Testis (tissue), 3 donors: ENCODE results near the gene TEX2. TPM values are rescaled to one million over a fixed set of nuclear protein-coding genes. Genes with fewer than 3 reads are reported as not detected.
"Not testable (repeated sequence)": the region's sequence is repeated elsewhere in the genome, so short reads cannot be mapped to it uniquely, and the experiment has no call there.

Source experiments
- DNase-seq: peaks from one replicate; pipeline ENCODE4 v3.0.0-alpha.2; 2019
- H3K27ac ChIP-seq, 2 donors: fragments of 200-600 bp; sonication (generic); one replicate each; pipeline ENCODE4 v1.5.1; 2019
- H3K27me3 ChIP-seq: fragments of 200-600 bp; sonication (generic); one replicate; pipeline ENCODE4 v1.5.1; 2019
- H3K36me3 ChIP-seq: fragments of 200-600 bp; sonication (generic); one replicate; pipeline ENCODE4 v1.5.1; 2017; ENCODE audit warnings: low read depth; ENCODE audit errors: missing control alignments
- H3K4me1 ChIP-seq: fragments of 200-600 bp; sonication (generic); one replicate; pipeline ENCODE4 v1.5.1; 2019
- H3K4me3 ChIP-seq, 2 donors: fragments of 200-600 bp; sonication (generic); one replicate each; pipeline ENCODE4 v1.5.1; 2017 to 2019
- H3K9me3 ChIP-seq: fragments of 200-600 bp; sonication (generic); one replicate; pipeline ENCODE4 v1.5.1; 2017
- CTCF ChIP-seq, 3 experiments: fragments of 450-650 bp in 2 of 3; fragments of 200-600 bp in 1 of 3; sonication (generic) in 1 of 3; IDR thresholded peaks; one replicate each; pipeline ENCODE4 v1.5.1; 2016 to 2019; ENCODE audit warnings: antibody characterized with exemption in 3 of 3, mild to moderate bottlenecking in 2 of 3, moderate library complexity in 1 of 3
- POLR2A ChIP-seq: fragments of 450-650 bp; IDR thresholded peaks from one replicate; pipeline ENCODE4 v1.6.1; 2017; ENCODE audit warnings: antibody characterized with exemption, mild to moderate bottlenecking, moderate library complexity
- WGBS, 2 donors: methylation state at CpG; one replicate each; pipeline ENCODE4 v1.1.5; 2018; 5-methylcytosine and 5-hydroxymethylcytosine counted together
- intact Hi-C: fragments of 100-400 bp; cut with DNase I; formaldehyde crosslinking; loops from one replicate; pipeline ENCODE4 v1.15.1; 2023; ENCODE audit warnings: low total_unique reads
- polyA plus RNA-seq: library from polyadenylated mRNA; stranded (reverse); fragments of 350-450 nt; fragmentation: Illumina TruSeq; extraction: RNeasy Lipid Tissue Mini Kit (QIAGEN cat#74804); gene quantifications from one replicate; pipeline ENCODE4 v1.2.3, GENCODE V29; 2014; ENCODE audit warnings: low read depth, low replicate concordance; ENCODE audit not compliant: insufficient read depth
- total RNA-seq, 2 donors: library from RNA; depleted of rRNA; stranded (reverse); fragments of >200 nt; gene quantifications; one replicate each; pipeline ENCODE4 v1.2.3, GENCODE V29; 2016

The TEX2 gene
- total and polyA plus RNA-seq, 3 donors from 2014 or later, result 66.0 to 136 (median 99.9) TPM

DNA sequence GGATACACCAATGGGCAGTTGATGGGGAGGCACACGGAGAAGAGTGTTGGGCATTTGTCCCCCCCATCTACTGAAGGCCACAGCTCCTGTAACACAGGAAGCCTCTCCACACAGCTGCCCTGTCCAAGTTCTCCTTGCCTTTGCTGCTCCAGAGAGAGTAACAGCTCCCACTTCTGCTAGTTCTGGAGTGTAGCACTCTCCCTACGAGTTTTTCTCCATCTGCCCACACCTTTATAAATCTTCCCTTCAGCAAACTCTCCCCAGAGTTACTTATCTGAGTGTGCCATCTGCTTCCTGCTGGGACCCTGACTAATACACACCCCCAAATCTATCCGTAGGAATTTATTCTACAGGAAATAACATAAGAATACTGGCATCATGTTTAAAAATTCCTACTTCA lies 90.5 kb downstream of the TEX2 start:
- peaks cover 13% of the 10 kb centered on the region for H3K4me1 ChIP-seq
- no peaks in the 10 kb centered on the region for H3K27me3 ChIP-seq
- no peak for TF ChIP-seq POLR2A
- no peak for TF ChIP-seq CTCF (IDR thresholded peaks at IDR 0.05)
- no peak overlapping the region for H3K4me3 ChIP-seq
- 76 to 87% methylated on average over 3 of the region's 3 CpGs for WGBS, 2 donors
- no peak overlapping the region for H3K27ac ChIP-seq
- no peaks in the 10 kb centered on the region for H3K9me3 ChIP-seq
- intact Hi-C loops, result no loop called here
- H3K36me3 ChIP-seq, result peaks cover 4% of the 10 kb centered on the region
- DNase-seq, result no peak

DNA sequence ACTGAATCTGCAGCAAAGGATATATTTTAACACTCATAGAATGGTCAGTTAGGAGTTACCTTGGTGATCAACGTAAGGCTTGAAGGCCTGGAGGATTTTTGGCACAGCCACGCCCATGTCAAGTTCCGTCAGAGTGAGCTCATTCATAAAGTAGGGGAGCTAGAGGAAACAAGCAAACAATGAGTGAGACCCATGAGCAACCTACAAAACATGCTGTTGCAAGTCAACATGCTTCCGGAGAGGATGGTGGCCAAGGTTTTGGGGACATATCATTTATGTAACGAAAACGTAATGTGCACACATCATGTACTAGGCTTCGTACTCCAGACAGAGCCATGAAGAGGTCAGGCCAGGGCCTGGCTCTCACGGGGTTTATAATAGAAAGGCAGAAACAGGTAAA lies 92.0 kb downstream of the TEX2 start:
- intact Hi-C loops, result no loop called here
- no peak overlapping the region for H3K27ac ChIP-seq
- DNase-seq, result no peak
- no peaks in the 10 kb centered on the region for H3K9me3 ChIP-seq
- H3K4me3 ChIP-seq, result no peak overlapping the region
- no peaks in the 10 kb centered on the region for H3K27me3 ChIP-seq
- peaks cover 5% of the 10 kb centered on the region for H3K4me1 ChIP-seq
- 95 to 96% methylated on average over 8 of the region's 8 CpGs for WGBS, 2 donors
- no peak for TF ChIP-seq CTCF (IDR thresholded peaks at IDR 0.05)
- peaks cover 4% of the 10 kb centered on the region for H3K36me3 ChIP-seq

GRCh38 chr17:64170286-64170685 lies 92.8 kb downstream of the TEX2 start:
- no peak overlapping the region for H3K4me3 ChIP-seq
- no peaks in the 10 kb centered on the region for H3K9me3 ChIP-seq
- intact Hi-C loops, result no loop called here
- no peaks in the 10 kb centered on the region for H3K27me3 ChIP-seq
- H3K4me1 ChIP-seq, result peaks cover 3% of the 10 kb centered on the region
- no peak for DNase-seq
- H3K36me3 ChIP-seq, result peaks cover 4% of the 10 kb centered on the region
- WGBS, 2 donors, result 94 to 100% methylated on average over 4 of the region's 4 CpGs
- no peak for TF ChIP-seq CTCF (IDR thresholded peaks at IDR 0.05)
- no peak for TF ChIP-seq POLR2A
- no peak overlapping the region for H3K27ac ChIP-seq

- not testable (repeated sequence) for H3K4me1 ChIP-seq, H3K36me3 ChIP-seq, H3K27ac ChIP-seq, H3K9me3 ChIP-seq, DNase-seq, H3K4me3 ChIP-seq, H3K27me3 ChIP-seq
- intact Hi-C loops, result loop anchor here (10.0 kb wide), 1 partner anchor 107 kb away; no protein-coding TSS in a partner anchor
- WGBS, 2 donors, result 88 to 98% methylated on average over 3 of the region's 3 CpGs
Measured at GRCh38 chr17:64167666-64168065, 95.4 kb downstream of the TEX2 start.

DNA sequence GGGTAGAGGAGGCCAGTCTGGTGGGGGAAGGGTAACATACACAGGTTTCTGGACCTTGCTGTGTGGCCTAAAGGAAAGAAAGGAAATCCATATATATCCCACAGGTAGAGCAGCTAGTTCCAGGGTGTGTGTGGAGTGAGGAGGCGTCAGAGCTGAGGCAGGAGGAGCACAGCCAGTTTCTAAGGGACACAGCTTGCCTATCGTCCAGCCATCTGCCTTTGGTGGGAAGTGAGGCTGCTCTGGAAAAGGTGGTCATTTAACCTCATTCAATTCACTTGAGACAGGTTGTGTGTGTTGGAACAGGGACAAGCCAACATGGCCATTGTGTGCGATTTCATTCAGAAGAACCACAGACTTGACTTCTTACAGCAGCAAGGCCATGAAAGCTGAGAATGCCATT lies 96.2 kb downstream of the TEX2 start:
- H3K4me1 ChIP-seq, result no peaks in the 10 kb centered on the region
- WGBS, 2 donors, result 83 to 97% methylated on average over 3 of the region's 3 CpGs
- peaks cover 4% of the 10 kb centered on the region for H3K36me3 ChIP-seq
- no peaks in the 10 kb centered on the region for H3K27me3 ChIP-seq
- no peak for TF ChIP-seq POLR2A
- TF ChIP-seq CTCF (IDR thresholded peaks at IDR 0.05), result no peak
- DNase-seq, result no peak
- intact Hi-C loops, result loop anchor here (10.0 kb wide), 1 partner anchor 108 kb away; no protein-coding TSS in a partner anchor
- H3K4me3 ChIP-seq, result no peak overlapping the region
- H3K27ac ChIP-seq, result no peak overlapping the region
- H3K9me3 ChIP-seq, result no peaks in the 10 kb centered on the region
